ENCODE results near the gene PNMT. TPM values are rescaled to one million over a fixed set of nuclear protein-coding genes. Genes with fewer than 3 reads are reported as not detected.

The PNMT gene
- total RNA-seq, 2 experiments from 2014 or later: not detected

- Mint-ChIP-seq H3K27me3 (no peaks in the 10 kb centered on the region), H3K4me1 (peaks cover 37% of the 10 kb centered on the region), H3K4me3 (no peak overlapping the region), H3K36me3 (peaks cover 6% of the 10 kb centered on the region), H3K9me3 (no peaks in the 10 kb centered on the region), H3K27ac (no peak overlapping the region)
- no peak for DNase-seq
These were observed 9.5 kb upstream of the PNMT start for GRCh38 chr17:39658760-39659159.

GRCh38 chr17:39659279-39660010 lies 8.8 kb upstream of the PNMT start:
- no peaks in the 10 kb centered on the region for H3K27me3 Mint-ChIP-seq
- H3K27ac Mint-ChIP-seq: peak overlapping the region; percentile 42
- H3K9me3 Mint-ChIP-seq: no peaks in the 10 kb centered on the region
- no peak overlapping the region for H3K4me3 Mint-ChIP-seq
- peaks cover 35% of the 10 kb centered on the region for H3K4me1 Mint-ChIP-seq
- DNase-seq: no peak
- H3K36me3 Mint-ChIP-seq: peaks cover 6% of the 10 kb centered on the region

GRCh38 chr17:39660011-39660360 lies 8.3 kb upstream of the PNMT start:
- peak overlapping the region; percentile 29 for H3K27ac Mint-ChIP-seq
- no peaks in the 10 kb centered on the region for H3K9me3 Mint-ChIP-seq
- peaks cover 6% of the 10 kb centered on the region for H3K36me3 Mint-ChIP-seq
- peaks cover 35% of the 10 kb centered on the region for H3K4me1 Mint-ChIP-seq
- no peak for DNase-seq
- no peak overlapping the region for H3K4me3 Mint-ChIP-seq
- no peaks in the 10 kb centered on the region for H3K27me3 Mint-ChIP-seq

GRCh38 chr17:39660397-39661385 lies 7.6 kb upstream of the PNMT start:
- Mint-ChIP-seq H3K36me3 (peaks cover 2% of the 10 kb centered on the region), H3K27me3 (no peaks in the 10 kb centered on the region), H3K27ac (no peak overlapping the region), H3K4me1 (peaks cover 28% of the 10 kb centered on the region), H3K9me3 (no peaks in the 10 kb centered on the region), H3K4me3 (no peak overlapping the region)
- DNase-seq: no peak

GRCh38 chr17:39661744-39662541 lies 6.3 kb upstream of the PNMT start:
- H3K36me3 Mint-ChIP-seq: peaks cover 2% of the 10 kb centered on the region
- H3K9me3 Mint-ChIP-seq: no peaks in the 10 kb centered on the region
- H3K4me3 Mint-ChIP-seq: no peak overlapping the region
- peaks cover 10% of the 10 kb centered on the region for H3K27me3 Mint-ChIP-seq
- DNase-seq: no peak
- H3K4me1 Mint-ChIP-seq: peaks cover 26% of the 10 kb centered on the region
- H3K27ac Mint-ChIP-seq: no peak overlapping the region

GRCh38 chr17:39662551-39663339 lies 5.5 kb upstream of the PNMT start:
- no peak overlapping the region for H3K4me3 Mint-ChIP-seq
- H3K9me3 Mint-ChIP-seq: no peaks in the 10 kb centered on the region
- H3K4me1 Mint-ChIP-seq: peaks cover 24% of the 10 kb centered on the region
- no peak for DNase-seq
- no peak overlapping the region for H3K27ac Mint-ChIP-seq
- peaks cover 2% of the 10 kb centered on the region for H3K36me3 Mint-ChIP-seq
- H3K27me3 Mint-ChIP-seq: peaks cover 13% of the 10 kb centered on the region

GRCh38 chr17:39663340-39663687 lies 4.9 kb upstream of the PNMT start:
- Mint-ChIP-seq H3K4me3 (no peak overlapping the region), H3K4me1 (peaks cover 19% of the 10 kb centered on the region), H3K9me3 (no peaks in the 10 kb centered on the region), H3K36me3 (peaks cover 2% of the 10 kb centered on the region), H3K27me3 (peaks cover 15% of the 10 kb centered on the region), H3K27ac (no peak overlapping the region)
- DNase-seq: no peak

GRCh38 chr17:39663688-39664580 lies 4.3 kb upstream of the PNMT start:
- no peak overlapping the region for H3K27ac Mint-ChIP-seq

GRCh38 chr17:39664581-39665561 lies 3.4 kb upstream of the PNMT start, which contains the start of gene TCAP:
Gene TCAP (plus strand): TSS chr17:39665349. CDS start chr17:39665360, 11 bp downstream.
- H3K4me1 Mint-ChIP-seq: peaks cover 10% of the 10 kb centered on the region
- no peak within 1 kb of the TSS for H3K4me3 Mint-ChIP-seq
- DNase-seq: no peak
- H3K27ac Mint-ChIP-seq: no peak within 1 kb of the TSS
- H3K27me3 Mint-ChIP-seq: peaks cover 24% of the 10 kb centered on the region
- no peaks in the 10 kb centered on the region for H3K9me3 Mint-ChIP-seq
- H3K36me3 Mint-ChIP-seq: peaks cover 2% of the 10 kb centered on the region

More at GRCh38 chr17:39663688-39664580, 4.3 kb upstream of the PNMT start:
- DNase-seq: no peak
- peaks cover 2% of the 10 kb centered on the region for H3K36me3 Mint-ChIP-seq
- H3K4me3 Mint-ChIP-seq: no peak overlapping the region
- peaks cover 20% of the 10 kb centered on the region for H3K27me3 Mint-ChIP-seq
- H3K9me3 Mint-ChIP-seq: no peaks in the 10 kb centered on the region
- H3K4me1 Mint-ChIP-seq: peaks cover 17% of the 10 kb centered on the region

GRCh38 chr17:39665642-39666224 lies 2.5 kb upstream of the PNMT start:
- Mint-ChIP-seq H3K4me1 (peaks cover 7% of the 10 kb centered on the region), H3K27me3 (peaks cover 24% of the 10 kb centered on the region), H3K4me3 (no peak overlapping the region), H3K27ac (no peak overlapping the region), H3K9me3 (no peaks in the 10 kb centered on the region), H3K36me3 (peaks cover 1% of the 10 kb centered on the region)
- DNase-seq: no peak

- H3K27me3 Mint-ChIP-seq: peaks cover 24% of the 10 kb centered on the region
- no peak for DNase-seq
- H3K27ac Mint-ChIP-seq: no peak overlapping the region
- H3K36me3 Mint-ChIP-seq: no peaks in the 10 kb centered on the region
- no peaks in the 10 kb centered on the region for H3K9me3 Mint-ChIP-seq
- H3K4me1 Mint-ChIP-seq: peaks cover 5% of the 10 kb centered on the region
- H3K4me3 Mint-ChIP-seq: no peak overlapping the region
These were observed 2.0 kb upstream of the PNMT start for GRCh38 chr17:39666231-39666600.

GRCh38 chr17:39666601-39667261 lies 1.5 kb upstream of the PNMT start:
- no peak overlapping the region for H3K27ac Mint-ChIP-seq
- H3K4me3 Mint-ChIP-seq: peak overlapping the region; percentile 37
- peaks cover 24% of the 10 kb centered on the region for H3K27me3 Mint-ChIP-seq
- DNase-seq: no peak
- no peaks in the 10 kb centered on the region for H3K9me3 Mint-ChIP-seq
- peaks cover 2% of the 10 kb centered on the region for H3K4me1 Mint-ChIP-seq
- no peaks in the 10 kb centered on the region for H3K36me3 Mint-ChIP-seq

Measured in activated naive CD8-positive, alpha-beta T cell treated with anti-CD3 and anti-CD28 coated beads for 36 hours (primary cell).